ENCODE data around the gene OSBPL3.

DNA sequence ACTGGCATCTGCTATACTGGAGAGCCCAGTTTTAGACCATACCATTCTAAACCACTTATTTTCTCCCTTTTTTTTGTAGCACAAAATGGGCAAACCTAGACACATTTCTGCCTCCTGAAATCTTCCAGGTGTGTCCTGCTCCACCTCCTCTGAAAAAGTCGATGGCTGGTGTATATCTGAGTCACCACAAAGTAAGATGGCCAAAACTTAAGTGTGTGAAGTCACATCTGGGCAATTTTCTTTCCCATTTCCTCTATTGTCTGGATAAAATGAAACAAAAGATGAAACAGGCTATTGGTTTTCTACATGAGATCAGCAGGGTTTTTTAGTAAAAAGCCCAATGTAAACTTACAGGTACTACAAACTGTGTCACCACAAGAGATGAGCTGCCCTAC, 65.5 kb downstream of the OSBPL3 start:
- TF ChIP-seq, protein P1, sequence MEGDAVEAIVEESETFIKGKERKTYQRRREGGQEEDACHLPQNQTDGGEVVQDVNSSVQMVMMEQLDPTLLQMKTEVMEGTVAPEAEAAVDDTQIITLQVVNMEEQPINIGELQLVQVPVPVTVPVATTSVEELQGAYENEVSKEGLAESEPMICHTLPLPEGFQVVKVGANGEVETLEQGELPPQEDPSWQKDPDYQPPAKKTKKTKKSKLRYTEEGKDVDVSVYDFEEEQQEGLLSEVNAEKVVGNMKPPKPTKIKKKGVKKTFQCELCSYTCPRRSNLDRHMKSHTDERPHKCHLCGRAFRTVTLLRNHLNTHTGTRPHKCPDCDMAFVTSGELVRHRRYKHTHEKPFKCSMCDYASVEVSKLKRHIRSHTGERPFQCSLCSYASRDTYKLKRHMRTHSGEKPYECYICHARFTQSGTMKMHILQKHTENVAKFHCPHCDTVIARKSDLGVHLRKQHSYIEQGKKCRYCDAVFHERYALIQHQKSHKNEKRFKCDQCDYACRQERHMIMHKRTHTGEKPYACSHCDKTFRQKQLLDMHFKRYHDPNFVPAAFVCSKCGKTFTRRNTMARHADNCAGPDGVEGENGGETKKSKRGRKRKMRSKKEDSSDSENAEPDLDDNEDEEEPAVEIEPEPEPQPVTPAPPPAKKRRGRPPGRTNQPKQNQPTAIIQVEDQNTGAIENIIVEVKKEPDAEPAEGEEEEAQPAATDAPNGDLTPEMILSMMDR (IDR thresholded peaks at IDR 0.05) = no peak
- no peak for TF ChIP-seq POLR2A (IDR thresholded peaks at IDR 0.05)

All from uterus (tissue), 2 donors.